ENCODE measurements around the gene UPK1A.

GRCh38 chr19:35643255-35644205 is 22.8 kb upstream of the UPK1A start:
- TF ChIP-seq TAF1 (IDR thresholded peaks at IDR 0.05; ENCODE audit: borderline replicate concordance, insufficient read depth, low read length) (peak; percentile 73; the same call in 1 of the 2 replicates), REST (IDR thresholded peaks at IDR 0.05; ENCODE audit: insufficient read depth in 1 of 2, low read depth in 2 of 2, low read length in 2 of 2) (no peak), SIN3A (IDR thresholded peaks at IDR 0.05; ENCODE audit: borderline replicate concordance, insufficient read depth, low read length) (no peak), POLR2AphosphoS5 (IDR thresholded peaks at IDR 0.05; ENCODE audit: low read depth, low read length) (peak; percentile 64), FOXP2 (optimal IDR thresholded peaks at IDR 0.05; ENCODE audit: borderline replicate concordance, extremely low read depth, extremely low read length, insufficient read depth) (peak; percentile 42)

Measured in PFSK-1 (cell line).